ENCODE results near the gene PIGO.

DNA sequence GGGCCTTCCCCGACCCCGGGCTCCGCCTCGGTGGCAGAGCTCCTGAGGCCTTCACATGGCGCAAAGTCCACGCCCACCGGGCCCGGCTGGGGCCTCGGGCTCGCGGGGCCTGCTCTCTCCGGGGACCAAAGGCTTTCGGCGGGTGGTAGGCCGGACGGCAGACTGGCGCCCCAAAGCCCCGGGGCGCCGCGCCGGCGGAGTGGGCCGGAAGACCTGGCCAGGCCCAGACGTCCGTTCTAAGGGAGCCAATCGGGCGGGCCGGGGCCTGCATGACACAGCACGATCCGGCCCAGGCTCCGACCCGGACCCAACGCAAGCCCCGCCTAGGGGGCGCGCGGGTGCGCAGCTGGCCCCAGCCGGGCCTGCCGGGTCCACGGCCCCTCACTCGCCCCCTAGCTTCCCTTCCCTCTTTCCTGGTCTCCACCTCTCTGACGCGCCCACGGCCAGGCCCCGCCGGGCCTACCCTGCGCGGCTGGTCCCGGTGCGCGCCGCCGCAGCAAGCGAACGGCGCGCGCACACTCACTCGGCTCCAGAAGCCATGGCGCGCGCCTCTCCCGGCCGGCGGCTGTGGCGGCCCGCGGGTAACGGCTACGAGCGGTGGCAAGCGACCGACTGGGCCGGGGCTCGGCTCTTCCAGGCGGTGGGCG, 24.5 kb downstream of the PIGO start:
- TF ChIP-seq POLR2A (IDR thresholded peaks at IDR 0.05; ENCODE audit: control extremely low read depth in 1 of 2, low read depth in 2 of 2, low read length in 2 of 2) (peak in 1 of 2 experiments; percentile 90; a peak in 1 of 3 replicates), POLR2AphosphoS5 (IDR thresholded peaks at IDR 0.05; ENCODE audit: low read depth, low read length) (peak; percentile 50), RXRA (IDR thresholded peaks at IDR 0.05; ENCODE audit: insufficient read depth, low read depth, low read length) (no peak), RBBP5 (IDR thresholded peaks at IDR 0.05; ENCODE audit: borderline replicate concordance, low read depth, low read length) (no peak), CHD2 (IDR thresholded peaks at IDR 0.05; ENCODE audit: low read length) (no peak), JUND (IDR thresholded peaks at IDR 0.05; ENCODE audit: low read length) (no peak), SRF (IDR thresholded peaks at IDR 0.05; ENCODE audit: low read depth, low read length) (no peak), SIRT6 (IDR thresholded peaks at IDR 0.05; ENCODE audit: low read length) (no peak), HDAC2 (IDR thresholded peaks at IDR 0.05; ENCODE audit: borderline replicate concordance in 1 of 2, low read depth in 2 of 2, low read length in 2 of 2) (peak; percentile 37 to 57; a peak in 1 of 4 replicates)
- TF ChIP-seq, protein P1, sequence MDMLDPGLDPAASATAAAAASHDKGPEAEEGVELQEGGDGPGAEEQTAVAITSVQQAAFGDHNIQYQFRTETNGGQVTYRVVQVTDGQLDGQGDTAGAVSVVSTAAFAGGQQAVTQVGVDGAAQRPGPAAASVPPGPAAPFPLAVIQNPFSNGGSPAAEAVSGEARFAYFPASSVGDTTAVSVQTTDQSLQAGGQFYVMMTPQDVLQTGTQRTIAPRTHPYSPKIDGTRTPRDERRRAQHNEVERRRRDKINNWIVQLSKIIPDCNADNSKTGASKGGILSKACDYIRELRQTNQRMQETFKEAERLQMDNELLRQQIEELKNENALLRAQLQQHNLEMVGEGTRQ (IDR thresholded peaks at IDR 0.05; ENCODE audit: low read length) = no peak
- TF ChIP-seq, protein P2, sequence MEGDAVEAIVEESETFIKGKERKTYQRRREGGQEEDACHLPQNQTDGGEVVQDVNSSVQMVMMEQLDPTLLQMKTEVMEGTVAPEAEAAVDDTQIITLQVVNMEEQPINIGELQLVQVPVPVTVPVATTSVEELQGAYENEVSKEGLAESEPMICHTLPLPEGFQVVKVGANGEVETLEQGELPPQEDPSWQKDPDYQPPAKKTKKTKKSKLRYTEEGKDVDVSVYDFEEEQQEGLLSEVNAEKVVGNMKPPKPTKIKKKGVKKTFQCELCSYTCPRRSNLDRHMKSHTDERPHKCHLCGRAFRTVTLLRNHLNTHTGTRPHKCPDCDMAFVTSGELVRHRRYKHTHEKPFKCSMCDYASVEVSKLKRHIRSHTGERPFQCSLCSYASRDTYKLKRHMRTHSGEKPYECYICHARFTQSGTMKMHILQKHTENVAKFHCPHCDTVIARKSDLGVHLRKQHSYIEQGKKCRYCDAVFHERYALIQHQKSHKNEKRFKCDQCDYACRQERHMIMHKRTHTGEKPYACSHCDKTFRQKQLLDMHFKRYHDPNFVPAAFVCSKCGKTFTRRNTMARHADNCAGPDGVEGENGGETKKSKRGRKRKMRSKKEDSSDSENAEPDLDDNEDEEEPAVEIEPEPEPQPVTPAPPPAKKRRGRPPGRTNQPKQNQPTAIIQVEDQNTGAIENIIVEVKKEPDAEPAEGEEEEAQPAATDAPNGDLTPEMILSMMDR (IDR thresholded peaks at IDR 0.05; ENCODE audit: control extremely low read depth in 1 of 3, insufficient read depth in 1 of 3, low read depth in 1 of 3, low read length in 3 of 3) = peak; percentile 26 to 48 (median 45); a peak in 3 of 4 replicates
